Endothelial cell of umbilical vein (primary cell): ENCODE data around the gene ASB1. TPM values are rescaled to one million over a fixed set of nuclear protein-coding genes. Genes with fewer than 3 reads are reported as not detected.

ENCODE experiments used
- BruUV-seq: library from RNA; stranded (reverse); fragments of 400-500 nt; replicated peaks from 2 replicates; lab custom pipeline; 2021; lab: Mats Ljungman, UMichigan
- CTCF ChIA-PET: fragments of 300-600, 350-600 bp; sonication (Branson Sonifier 250); formaldehyde crosslinking; loops from one replicate; lab custom pipeline; 2021; ENCODE audit warnings: antibody characterized with exemption, inconsistent platforms; lab: Charles Lee
- POLR2A ChIA-PET: fragments of 300-600, 350-600 bp; sonication (Branson Sonifier 250); formaldehyde crosslinking; loops from one replicate; lab custom pipeline; 2021; ENCODE audit warnings: antibody characterized with exemption, inconsistent platforms; lab: Charles Lee
- DNase-seq: peaks from one replicate; pipeline ENCODE4 v3.0.0-alpha.2; 2011; ENCODE audit warnings: low read depth, low spot score
- FAIRE-seq: peaks from 2 replicates; lab custom pipeline; 2011; peaks lifted over from hg19 to GRCh38; lab: Jason Lieb, UNC
- H2AFZ ChIP-seq: 2 replicates; pipeline ENCODE4 v1.6.0; 2012; ENCODE audit warnings: low read depth, low read length, control low read depth, inconsistent platforms
- H3K27ac ChIP-seq: 2 replicates; pipeline ENCODE4 v1.5.1; 2011; ENCODE audit warnings: low read depth, mild to moderate bottlenecking, control low read depth, low read length, moderate library complexity; ENCODE audit not compliant: insufficient read depth
- H3K27me3 ChIP-seq, 2 experiments: 2 replicates each; pipeline versions ENCODE4 v1.6.0 to v1.6.1; 2011; ENCODE audit warnings: low read length in 2 of 2, mixed read lengths in 1 of 2; ENCODE audit not compliant: control insufficient read depth in 2 of 2, insufficient read depth in 2 of 2
- H3K36me3 ChIP-seq, 2 experiments: 2 replicates in 1 of 2; 3 replicates in 1 of 2; pipeline ENCODE4 v1.5.1; 2011; ENCODE audit warnings: low read length in 2 of 2, mild to moderate bottlenecking in 1 of 2, moderate library complexity in 1 of 2; ENCODE audit not compliant: control insufficient read depth in 2 of 2, insufficient read depth in 2 of 2; ENCODE audit errors: extremely low read depth in 1 of 2
- H3K4me1 ChIP-seq: 3 replicates; pipeline ENCODE4 v1.5.1; 2011; ENCODE audit warnings: mild to moderate bottlenecking, low read length; ENCODE audit not compliant: control insufficient read depth, insufficient read depth; ENCODE audit errors: extremely low read depth
- H3K4me2 ChIP-seq: 2 replicates; pipeline ENCODE4 v1.6.1; 2011; ENCODE audit warnings: low read length, control low read depth, mixed read lengths; ENCODE audit not compliant: insufficient read depth
- H3K4me3 ChIP-seq, 3 experiments: fragments of 200-600 bp in 1 of 3; sonication (generic), shearing (Covaris generic) in 1 of 3; replicated peaks in 1 of 3; 2 replicates each; pipeline ENCODE4 v1.5.1; 2011 to 2016; ENCODE audit warnings: control low read depth in 3 of 3, low read length in 3 of 3, mild to moderate bottlenecking in 2 of 3, inconsistent platforms in 1 of 3, low read depth in 1 of 3, moderate library complexity in 1 of 3; ENCODE audit not compliant: insufficient read depth in 1 of 3
- H3K79me2 ChIP-seq: 2 replicates; pipeline ENCODE4 v1.6.0; 2012; ENCODE audit warnings: low read length, inconsistent platforms; ENCODE audit not compliant: control insufficient read depth, insufficient read depth
- H3K9ac ChIP-seq: replicated peaks from 2 replicates; pipeline ENCODE3; 2011; ENCODE audit warnings: low read length, control low read depth; ENCODE audit not compliant: insufficient read depth; ENCODE audit errors: extremely low read depth
- H3K9me1 ChIP-seq: replicated peaks from 3 replicates; pipeline ENCODE4 v1.6.0; 2011; ENCODE audit warnings: mild to moderate bottlenecking, low read length; ENCODE audit not compliant: control insufficient read depth, insufficient read depth; ENCODE audit errors: extremely low read depth
- H3K9me3 ChIP-seq: replicated peaks from 2 replicates; pipeline ENCODE4 v1.5.1; 2012; ENCODE audit warnings: low read length, inconsistent platforms; ENCODE audit not compliant: control insufficient read depth, insufficient read depth
- H4K20me1 ChIP-seq: replicated peaks from 2 replicates; pipeline ENCODE3; 2011; ENCODE audit warnings: mild to moderate bottlenecking, low read length; ENCODE audit not compliant: control insufficient read depth, insufficient read depth; ENCODE audit errors: extremely low read depth
- EZH2 ChIP-seq: IDR thresholded peaks from 2 replicates; pipeline ENCODE4 v1.6.1; 2012; ENCODE audit warnings: borderline replicate concordance, low read depth, mild to moderate bottlenecking, moderate library complexity, low read length, inconsistent platforms; ENCODE audit not compliant: severe bottlenecking
- FOS ChIP-seq: IDR thresholded peaks from 2 replicates; pipeline ENCODE4 v1.6.1; 2011; ENCODE audit warnings: mild to moderate bottlenecking, low read length, moderate library complexity, borderline replicate concordance; ENCODE audit not compliant: insufficient read depth
- GATA2 ChIP-seq: IDR thresholded peaks from 2 replicates; pipeline ENCODE4 v1.7.0; 2011; ENCODE audit warnings: low read depth, mild to moderate bottlenecking, moderate library complexity, mixed read lengths, low read length; ENCODE audit not compliant: insufficient read length, insufficient read depth
- JUN ChIP-seq: IDR thresholded peaks from 2 replicates; pipeline ENCODE4 v1.6.1; 2011; ENCODE audit warnings: borderline replicate concordance, low read depth; ENCODE audit not compliant: insufficient read length, insufficient read depth
- MYC ChIP-seq: IDR thresholded peaks from one replicate; pipeline ENCODE4 v1.6.1; 2011; ENCODE audit warnings: mild to moderate bottlenecking, low read depth, low read length
- POLR2A ChIP-seq: IDR thresholded peaks from 2 replicates; pipeline ENCODE4 v1.6.1; 2012; ENCODE audit warnings: low read depth, mild to moderate bottlenecking, control low read depth, low read length
- POLR2AphosphoS5 ChIP-seq: IDR thresholded peaks from 2 replicates; pipeline ENCODE4 v1.6.1; 2012; ENCODE audit warnings: low read depth, mild to moderate bottlenecking, control low read depth, low read length, moderate library complexity; ENCODE audit not compliant: insufficient read depth
- dilution Hi-C: fragments of 300-500 bp; cut with MboI; formaldehyde crosslinking; loops from one replicate; pipeline ENCODE4 v1.15.0; 2019; ENCODE audit warnings: low sequenced_read_pairs; ENCODE audit not compliant: extremely low pct_ligation_motif_present
- intact Hi-C: fragments of 100-400 bp; cut with micrococcal nuclease; formaldehyde crosslinking; loops from one replicate; pipeline ENCODE4 v1.10.0; 2022
- polyA plus RNA-seq, 4 experiments: library from polyadenylated mRNA; depleted of rRNA in 3 of 4; stranded (reverse) in 3 of 4; unstranded in 1 of 4; fragments of >200 nt; gene quantifications; 2 replicates each; pipeline versions ENCODE4 v1.2.1 to v1.2.3, GENCODE V29; 2011 to 2012; ENCODE audit warnings: missing spikeins in 1 of 4
- total RNA-seq: library from RNA; stranded (reverse); gene quantifications from 2 replicates; pipeline ENCODE4 v1.2.3, GENCODE V29; 2021
- TF ChIP-seq, protein P1 (sequence below): IDR thresholded peaks from 2 replicates; pipeline ENCODE4 v1.6.1; 2011; ENCODE audit not compliant: insufficient read depth, insufficient read length
- TF ChIP-seq, protein P2 (sequence below), 2 donors: IDR thresholded peaks; 1 replicate in 1 of 2; 2 replicates in 1 of 2; pipeline ENCODE4 v1.5.1; 2011; ENCODE audit warnings: low read length in 2 of 2, mild to moderate bottlenecking in 2 of 2, moderate library complexity in 2 of 2, control low read depth in 1 of 2, inconsistent platforms in 1 of 2, low read depth in 1 of 2; ENCODE audit not compliant: insufficient read depth in 1 of 2; ENCODE audit errors: extremely low read depth in 1 of 2

ASB1 gene
- total and polyA plus RNA-seq, 2 donors (not counting 3 experiments of a cell fraction or from before 2014, with no cell fraction given), result 12.3 to 16.2 TPM

DNA sequence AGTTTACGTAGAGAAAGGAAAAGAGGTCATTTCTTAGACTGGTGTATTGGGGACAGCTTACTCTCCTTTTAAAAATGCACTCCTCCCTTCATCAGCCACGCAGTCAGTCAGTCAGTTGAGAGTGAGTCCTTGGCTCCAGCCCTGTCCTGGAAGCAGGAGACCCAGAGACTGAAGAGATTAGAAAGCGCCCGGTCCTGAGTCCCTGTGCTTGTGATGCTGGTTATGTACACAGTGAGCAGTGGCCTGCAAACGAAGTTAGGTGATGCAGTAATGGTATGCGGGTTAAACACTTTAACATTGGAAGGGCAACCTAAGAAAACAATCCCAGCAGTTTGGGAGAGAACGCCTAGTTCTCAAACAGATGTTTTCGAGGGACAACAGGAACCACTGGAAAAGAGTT is 6.3 kb upstream of the ASB1 start:
- Histone ChIP-seq H2AFZ (no peak overlapping the region), H3K9me1 (no peaks in the 10 kb centered on the region), H3K36me3 (no peaks in the 10 kb centered on the region), H3K79me2 (no peaks in the 10 kb centered on the region), H3K27ac (no peak overlapping the region), H3K4me1 (peaks cover 7% of the 10 kb centered on the region), H3K9ac (no peak overlapping the region), H4K20me1 (no peaks in the 10 kb centered on the region), H3K27me3 (no peaks in the 10 kb centered on the region), H3K4me3 (no peak overlapping the region), H3K9me3 (no peaks in the 10 kb centered on the region), H3K4me2 (no peak overlapping the region)
- ChIA-PET POLR2A (no interaction called here), CTCF (no interaction called here)
- intact Hi-C loops (loop anchor here (10.0 kb wide), 1 partner anchor 166 kb away; no protein-coding TSS in a partner anchor), dilution Hi-C loops (no loop called here)
- no peak for TF ChIP-seq POLR2A
- no peak for TF ChIP-seq MYC
- no peak for TF ChIP-seq EZH2
- TF ChIP-seq JUN, result no peak
- TF ChIP-seq GATA2, result no peak
- TF ChIP-seq, protein P1, sequence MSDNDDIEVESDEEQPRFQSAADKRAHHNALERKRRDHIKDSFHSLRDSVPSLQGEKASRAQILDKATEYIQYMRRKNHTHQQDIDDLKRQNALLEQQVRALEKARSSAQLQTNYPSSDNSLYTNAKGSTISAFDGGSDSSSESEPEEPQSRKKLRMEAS, result no peak
- TF ChIP-seq, protein P2, sequence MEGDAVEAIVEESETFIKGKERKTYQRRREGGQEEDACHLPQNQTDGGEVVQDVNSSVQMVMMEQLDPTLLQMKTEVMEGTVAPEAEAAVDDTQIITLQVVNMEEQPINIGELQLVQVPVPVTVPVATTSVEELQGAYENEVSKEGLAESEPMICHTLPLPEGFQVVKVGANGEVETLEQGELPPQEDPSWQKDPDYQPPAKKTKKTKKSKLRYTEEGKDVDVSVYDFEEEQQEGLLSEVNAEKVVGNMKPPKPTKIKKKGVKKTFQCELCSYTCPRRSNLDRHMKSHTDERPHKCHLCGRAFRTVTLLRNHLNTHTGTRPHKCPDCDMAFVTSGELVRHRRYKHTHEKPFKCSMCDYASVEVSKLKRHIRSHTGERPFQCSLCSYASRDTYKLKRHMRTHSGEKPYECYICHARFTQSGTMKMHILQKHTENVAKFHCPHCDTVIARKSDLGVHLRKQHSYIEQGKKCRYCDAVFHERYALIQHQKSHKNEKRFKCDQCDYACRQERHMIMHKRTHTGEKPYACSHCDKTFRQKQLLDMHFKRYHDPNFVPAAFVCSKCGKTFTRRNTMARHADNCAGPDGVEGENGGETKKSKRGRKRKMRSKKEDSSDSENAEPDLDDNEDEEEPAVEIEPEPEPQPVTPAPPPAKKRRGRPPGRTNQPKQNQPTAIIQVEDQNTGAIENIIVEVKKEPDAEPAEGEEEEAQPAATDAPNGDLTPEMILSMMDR (IDR thresholded peaks at IDR 0.05; ENCODE audit: extremely low read depth in 1 of 2, insufficient read depth in 1 of 2, low read depth in 1 of 2, low read length in 2 of 2), result no peak
- no peak for TF ChIP-seq POLR2AphosphoS5
- no peak for TF ChIP-seq FOS
- DNase-seq, result no peak
- BruUV-seq, result no TSS peak
- FAIRE-seq, result no peak
